Measurements from ENCODE around the gene ADAT1.

ADAT1 gene

DNA sequence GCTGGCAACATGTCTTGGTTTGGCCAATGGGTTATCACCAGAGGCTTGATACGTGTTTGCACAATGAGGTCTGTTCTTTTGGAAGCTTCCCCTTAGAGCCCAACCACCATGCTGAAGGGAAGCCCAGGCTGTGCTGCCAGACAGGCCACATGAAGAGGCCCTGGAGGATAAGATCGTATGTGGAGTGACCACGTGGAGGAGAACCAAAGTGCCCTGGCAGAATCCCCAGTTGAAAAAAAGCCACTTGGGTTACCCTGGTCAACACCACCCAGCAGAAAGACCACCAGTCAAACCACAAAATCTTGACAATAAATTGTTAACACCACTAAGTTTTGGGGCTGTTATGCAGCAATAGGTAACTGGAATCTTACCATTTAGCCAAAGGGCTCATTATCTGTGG, 7.0 kb upstream of the ADAT1 start:
- Histone ChIP-seq H3K4me1 (no peaks in the 10 kb centered on the region), H3K9me3 (ENCODE audit: control insufficient read depth, low read length) (no peaks in the 10 kb centered on the region), H2AFZ (no peak overlapping the region), H3K27me3 (ENCODE audit: control insufficient read depth, insufficient read depth, low read length) (no peaks in the 10 kb centered on the region), H3K4me2 (ENCODE audit: low read length) (no peak overlapping the region), H3K36me3 (ENCODE audit: control insufficient read depth, insufficient read depth, low read length) (no peaks in the 10 kb centered on the region), H3K9ac (no peak overlapping the region), H3K79me2 (no peaks in the 10 kb centered on the region), H3K4me3 (ENCODE audit: low read depth, low read length) (no peak overlapping the region), H3K27ac (no peak overlapping the region)
- TF ChIP-seq, protein P1, sequence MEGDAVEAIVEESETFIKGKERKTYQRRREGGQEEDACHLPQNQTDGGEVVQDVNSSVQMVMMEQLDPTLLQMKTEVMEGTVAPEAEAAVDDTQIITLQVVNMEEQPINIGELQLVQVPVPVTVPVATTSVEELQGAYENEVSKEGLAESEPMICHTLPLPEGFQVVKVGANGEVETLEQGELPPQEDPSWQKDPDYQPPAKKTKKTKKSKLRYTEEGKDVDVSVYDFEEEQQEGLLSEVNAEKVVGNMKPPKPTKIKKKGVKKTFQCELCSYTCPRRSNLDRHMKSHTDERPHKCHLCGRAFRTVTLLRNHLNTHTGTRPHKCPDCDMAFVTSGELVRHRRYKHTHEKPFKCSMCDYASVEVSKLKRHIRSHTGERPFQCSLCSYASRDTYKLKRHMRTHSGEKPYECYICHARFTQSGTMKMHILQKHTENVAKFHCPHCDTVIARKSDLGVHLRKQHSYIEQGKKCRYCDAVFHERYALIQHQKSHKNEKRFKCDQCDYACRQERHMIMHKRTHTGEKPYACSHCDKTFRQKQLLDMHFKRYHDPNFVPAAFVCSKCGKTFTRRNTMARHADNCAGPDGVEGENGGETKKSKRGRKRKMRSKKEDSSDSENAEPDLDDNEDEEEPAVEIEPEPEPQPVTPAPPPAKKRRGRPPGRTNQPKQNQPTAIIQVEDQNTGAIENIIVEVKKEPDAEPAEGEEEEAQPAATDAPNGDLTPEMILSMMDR (IDR thresholded peaks at IDR 0.05): no peak

DNA sequence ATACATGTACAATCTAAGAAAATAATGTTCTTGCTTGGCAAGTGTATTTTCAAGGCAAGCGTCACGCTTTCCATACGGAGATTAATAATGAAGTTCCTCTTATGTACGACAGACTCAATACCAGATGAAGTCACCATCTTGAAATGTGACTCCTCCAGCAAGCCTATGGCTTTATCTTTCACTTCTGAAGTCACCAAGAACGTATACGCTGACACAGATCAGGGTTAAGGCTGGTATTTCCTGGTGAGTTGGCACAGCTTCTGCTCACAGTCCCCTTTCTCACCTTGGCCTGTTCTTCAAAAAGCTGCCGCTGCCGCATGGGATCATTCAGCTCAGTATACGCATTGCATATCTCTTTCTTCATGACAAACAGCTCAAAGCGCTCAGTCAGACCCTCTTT, 6.1 kb upstream of the ADAT1 start:
- Histone ChIP-seq H3K27ac (no peak overlapping the region), H3K9ac (no peak overlapping the region), H2AFZ (no peak overlapping the region), H3K36me3 (ENCODE audit: control insufficient read depth, insufficient read depth, low read length) (no peaks in the 10 kb centered on the region), H3K79me2 (no peaks in the 10 kb centered on the region), H3K4me2 (ENCODE audit: low read length) (no peak overlapping the region), H3K9me3 (ENCODE audit: control insufficient read depth, low read length) (no peaks in the 10 kb centered on the region), H3K4me3 (ENCODE audit: low read depth, low read length) (no peak overlapping the region), H3K4me1 (no peaks in the 10 kb centered on the region), H3K27me3 (ENCODE audit: control insufficient read depth, insufficient read depth, low read length) (no peaks in the 10 kb centered on the region)
- TF ChIP-seq, protein P1 (IDR thresholded peaks at IDR 0.05): no peak

DNA sequence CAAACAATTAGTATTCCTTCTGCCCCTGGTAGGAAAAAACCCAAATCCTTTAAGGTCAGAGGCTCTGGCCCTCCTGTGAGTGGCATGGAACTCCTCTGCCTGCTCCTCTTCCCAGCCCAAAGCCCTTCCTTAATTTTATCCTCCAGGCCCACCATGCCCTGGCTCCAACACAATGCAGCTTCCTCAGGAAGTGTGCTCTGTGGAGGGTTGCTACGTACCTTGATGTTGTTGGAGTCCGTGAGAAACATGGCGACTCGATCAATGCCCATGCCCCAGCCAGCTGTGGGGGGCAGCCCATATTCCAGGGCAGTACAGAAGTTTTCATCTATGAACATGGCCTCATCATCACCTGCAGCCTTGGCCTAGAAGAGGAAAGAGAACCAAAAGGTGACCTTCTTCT, 5.3 kb upstream of the ADAT1 start:
- Histone ChIP-seq H3K4me1 (no peaks in the 10 kb centered on the region), H3K36me3 (ENCODE audit: control insufficient read depth, insufficient read depth, low read length) (no peaks in the 10 kb centered on the region), H3K27ac (no peak overlapping the region)

DNA sequence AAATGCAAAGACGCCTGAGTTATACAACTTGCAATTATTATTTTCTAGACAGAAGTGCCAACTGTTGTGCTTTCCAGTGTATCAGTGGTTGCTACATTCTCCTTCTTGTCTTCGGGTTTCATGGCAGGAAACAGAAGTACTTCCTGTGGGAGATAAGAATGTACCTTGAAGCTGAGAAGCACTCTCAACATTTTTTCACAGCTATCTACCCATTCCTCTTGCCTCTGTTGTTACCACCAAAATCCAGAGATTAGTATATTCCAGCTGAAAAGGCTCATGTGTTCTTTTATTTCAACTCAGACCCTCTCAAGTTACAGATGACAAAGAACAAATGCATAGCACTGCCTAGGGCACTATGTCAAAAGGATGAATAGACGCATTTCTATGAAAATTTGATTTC, 4.8 kb upstream of the ADAT1 start:
- Histone ChIP-seq H3K4me2 (ENCODE audit: low read length) (no peak overlapping the region), H3K27ac (no peak overlapping the region), H3K4me3 (ENCODE audit: low read depth, low read length) (no peak overlapping the region), H3K79me2 (no peaks in the 10 kb centered on the region), H3K27me3 (ENCODE audit: control insufficient read depth, insufficient read depth, low read length) (no peaks in the 10 kb centered on the region), H2AFZ (no peak overlapping the region), H3K4me1 (no peaks in the 10 kb centered on the region), H3K36me3 (ENCODE audit: control insufficient read depth, insufficient read depth, low read length) (no peaks in the 10 kb centered on the region), H3K9me3 (ENCODE audit: control insufficient read depth, low read length) (no peaks in the 10 kb centered on the region), H3K9ac (no peak overlapping the region)
- TF ChIP-seq, protein P1 (IDR thresholded peaks at IDR 0.05): no peak

More for the DNA sequence above, 5.3 kb upstream of the ADAT1 start:
- Histone ChIP-seq H3K79me2 (no peaks in the 10 kb centered on the region), H3K9ac (no peak overlapping the region), H2AFZ (no peak overlapping the region), H3K4me3 (ENCODE audit: low read depth, low read length) (no peak overlapping the region), H3K9me3 (ENCODE audit: control insufficient read depth, low read length) (no peaks in the 10 kb centered on the region), H3K27me3 (ENCODE audit: control insufficient read depth, insufficient read depth, low read length) (no peaks in the 10 kb centered on the region), H3K4me2 (ENCODE audit: low read length) (no peak overlapping the region)
- TF ChIP-seq, protein P1 (IDR thresholded peaks at IDR 0.05): no peak

DNA sequence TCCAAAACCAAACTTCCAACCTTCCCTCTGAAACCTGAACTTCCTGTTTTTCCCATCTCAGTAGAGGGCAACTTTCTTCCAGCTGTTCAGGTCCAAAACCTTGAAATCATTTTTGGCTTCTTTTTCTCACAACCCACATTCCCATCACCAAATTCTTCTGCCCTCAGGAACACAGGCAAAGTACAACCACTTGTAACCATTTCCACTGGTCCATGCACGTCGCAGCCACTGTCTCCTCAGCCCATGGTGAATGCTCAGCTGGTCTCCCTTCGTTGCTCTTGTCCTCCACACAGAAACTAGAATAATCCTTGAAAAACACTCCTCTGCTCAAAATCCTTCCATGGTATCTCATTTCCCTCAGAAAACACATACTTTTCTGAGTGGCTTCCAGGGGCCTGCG, 3.7 kb upstream of the ADAT1 start:
- H2AFZ ChIP-seq: no peak overlapping the region
- no peaks in the 10 kb centered on the region for H3K79me2 ChIP-seq
- no peak overlapping the region for H3K4me3 ChIP-seq (ENCODE audit: low read depth, low read length)
- H3K9me3 ChIP-seq (ENCODE audit: control insufficient read depth, low read length): no peaks in the 10 kb centered on the region
- H3K27me3 ChIP-seq (ENCODE audit: control insufficient read depth, insufficient read depth, low read length): no peaks in the 10 kb centered on the region
- TF ChIP-seq, protein P1 (IDR thresholded peaks at IDR 0.05): no peak
- H3K4me2 ChIP-seq (ENCODE audit: low read length): no peak overlapping the region
- no peaks in the 10 kb centered on the region for H3K36me3 ChIP-seq (ENCODE audit: control insufficient read depth, insufficient read depth, low read length)
- H3K27ac ChIP-seq: no peak overlapping the region
- peaks cover 7% of the 10 kb centered on the region for H3K4me1 ChIP-seq
- H3K9ac ChIP-seq: no peak overlapping the region

Measured in parathyroid adenoma (tissue), 2 donors.